Smooth muscle cell of the brain vasculature (primary cell): Measurements from ENCODE around the gene SRSF7.

Experiments used
- DNase-seq: peaks from one replicate; pipeline ENCODE4 v3.0.0-alpha.2; 2012; ENCODE audit warnings: low read depth, low spot score

The SRSF7 gene

GRCh38 chr2:38754049-38754448 lies 2.9 kb upstream of the SRSF7 start:
- DNase-seq: no peak

- no peak for DNase-seq
Measured at GRCh38 chr2:38751596-38752410, 642 bp upstream of the SRSF7 start.

- DNase-seq: no peak
Measured at GRCh38 chr2:38750011-38750890, 910 bp downstream of the SRSF7 start.

GRCh38 chr2:38748943-38749804 lies 2.0 kb downstream of the SRSF7 start:
- no peak for DNase-seq

- DNase-seq: no peak
Measured at GRCh38 chr2:38748391-38748790, 2.8 kb downstream of the SRSF7 start.

- DNase-seq: no peak
Measured at GRCh38 chr2:38747819-38748218, 3.3 kb downstream of the SRSF7 start.

- DNase-seq: no peak
Measured at GRCh38 chr2:38747007-38747424, 4.1 kb downstream of the SRSF7 start.

- DNase-seq: no peak
Measured at GRCh38 chr2:38745267-38745666, 5.9 kb downstream of the SRSF7 start.

- no peak for DNase-seq
Measured at GRCh38 chr2:38744399-38744780, 6.8 kb downstream of the SRSF7 start.

- no peak for DNase-seq
Measured at GRCh38 chr2:38743672-38744398, 7.3 kb downstream of the SRSF7 start.

- no peak for DNase-seq
Measured at GRCh38 chr2:38742797-38743559, 8.2 kb downstream of the SRSF7 start.

GRCh38 chr2:38740851-38741731 lies 10.1 kb downstream of the SRSF7 start:
- DNase-seq: no peak

- no peak for DNase-seq
Measured at GRCh38 chr2:38739524-38739923, 11.6 kb downstream of the SRSF7 start.

- DNase-seq: no peak
Measured at GRCh38 chr2:38737925-38738324, 13.2 kb downstream of the SRSF7 start.

GRCh38 chr2:38737000-38737698 lies 14.0 kb downstream of the SRSF7 start:
- DNase-seq: peak; percentile 62

- DNase-seq: no peak
Measured at GRCh38 chr2:38735999-38736320, 15.2 kb downstream of the SRSF7 start.

- no peak for DNase-seq
Measured at GRCh38 chr2:38734299-38735058, 16.7 kb downstream of the SRSF7 start.

GRCh38 chr2:38733300-38733971 lies 17.7 kb downstream of the SRSF7 start:
- no peak for DNase-seq
